ENCODE measurements around the gene SDK2. TPM values are rescaled to one million over a fixed set of nuclear protein-coding genes. Genes with fewer than 3 reads are reported as not detected.

Gene SDK2
- polyA plus RNA-seq, 2 of the 4 experiments (the other 2 are of a cell fraction) = 0.36 to 0.57 TPM

GRCh38 chr17:73379826-73380225 lies 264.4 kb downstream of the SDK2 start:
- TF ChIP-seq POLR2A (IDR thresholded peaks at IDR 0.05; ENCODE audit: low read length) (no peak), BHLHE40 (IDR thresholded peaks at IDR 0.05; ENCODE audit: low read depth, low read length) (no peak), RARB (CRISPR knock-in tag; IDR thresholded peaks at IDR 0.05) (no peak), NR3C1 (IDR thresholded peaks at IDR 0.05) (no peak), MAFK (IDR thresholded peaks at IDR 0.05; ENCODE audit: partially characterized antibody) (no peak), HMGXB4 (CRISPR knock-in tag; IDR thresholded peaks at IDR 0.05; ENCODE audit: borderline replicate concordance) (no peak), MYC (IDR thresholded peaks at IDR 0.05; ENCODE audit: borderline replicate concordance, low read length) (no peak), GATA3 (IDR thresholded peaks at IDR 0.05; ENCODE audit: borderline replicate concordance) (no peak), RCOR1 (IDR thresholded peaks at IDR 0.05; ENCODE audit: low read depth, low read length) (no peak), EP300 (IDR thresholded peaks at IDR 0.05) (no peak)
- no peaks in the 10 kb centered on the region for H3K9me3 ChIP-seq
- POLR2A ChIA-PET = no interaction called here
- ATAC-seq (no peak), DNase-seq (ENCODE audit: low read depth in 1 of 2, low spot score in 1 of 2) (no peak), FAIRE-seq (no peak)
- no peak overlapping the region for H3K4me3 ChIP-seq
- no peak overlapping the region for H3K27ac ChIP-seq
- H3K4me1 ChIP-seq = no peaks in the 10 kb centered on the region
- CTCF ChIA-PET = interaction anchor here (1.3 to 23.7 kb wide), 6 partner anchors 8 to 654 kb away, joined by 3 to 975 read pairs (median 6); partner anchors contain the start of gene CPSF4L
- 68% methylated on average over 8 of the region's 8 CpGs for WGBS (ENCODE audit: missing lambda C conversion rate)
- H3K4me2 ChIP-seq = no peak overlapping the region

- ChIA-PET CTCF (interaction anchor here (1.3 to 23.7 kb wide), 5 partner anchors 9 to 122 kb away, joined by 3 to 975 read pairs (median 5); partner anchors contain the start of gene CPSF4L), POLR2A (no interaction called here)
- WGBS (ENCODE audit: missing lambda C conversion rate) = 83% methylated on average over 17 of the region's 20 CpGs
- TF ChIP-seq NFE2L2 (conservative IDR thresholded peaks at IDR 0.05; ENCODE audit: low read length) (no peak), NR3C1 (IDR thresholded peaks at IDR 0.05) (no peak), POLR2A (IDR thresholded peaks at IDR 0.05; ENCODE audit: low read length) (no peak), HEYL (CRISPR knock-in tag; IDR thresholded peaks at IDR 0.05) (no peak)
- DNase-seq (ENCODE audit: low read depth in 1 of 2, low spot score in 1 of 2) (no peak), FAIRE-seq (no peak), ATAC-seq (no peak)
- H3K27ac ChIP-seq = no peak overlapping the region
- no peaks in the 10 kb centered on the region for H3K4me1 ChIP-seq
- H3K4me3 ChIP-seq = no peak overlapping the region
- H3K4me2 ChIP-seq = no peak overlapping the region
- H3K9me3 ChIP-seq = no peaks in the 10 kb centered on the region
These were observed 265.2 kb downstream of the SDK2 start for GRCh38 chr17:73378974-73379470.

GRCh38 chr17:73376636-73377035 lies 267.6 kb downstream of the SDK2 start:
- Histone ChIP-seq H3K4me2 (no peak overlapping the region), H3K4me1 (no peaks in the 10 kb centered on the region), H3K27ac (no peak overlapping the region), H3K9me3 (no peaks in the 10 kb centered on the region), H3K4me3 (no peak overlapping the region)
- FAIRE-seq (no peak), DNase-seq (ENCODE audit: low read depth in 1 of 2, low spot score in 1 of 2) (no peak), ATAC-seq (no peak)
- POLR2A ChIA-PET = no interaction called here
- WGBS (ENCODE audit: missing lambda C conversion rate) = 82% methylated on average over 3 of the region's 3 CpGs
- CTCF ChIA-PET = interaction anchor here (0.6 to 23.7 kb wide), 6 partner anchors 10 to 649 kb away, joined by 3 to 975 read pairs (median 4); partner anchors contain the start of genes CDC42EP4 and CPSF4L
- no peak for TF ChIP-seq CTCF (IDR thresholded peaks at IDR 0.05)

- Histone ChIP-seq H3K4me2 (no peak overlapping the region), H3K4me3 (no peak overlapping the region), H3K4me1 (0 out of 3 replicates have a peak, but pooled peaks cover 3% of the 10 kb centered on the region), H3K27ac (no peak overlapping the region), H3K9me3 (no peaks in the 10 kb centered on the region)
- DNase-seq (ENCODE audit: low read depth in 1 of 2, low spot score in 1 of 2) = no peak
- ChIA-PET CTCF (interaction anchor here (0.6 to 23.7 kb wide), 5 partner anchors 9 to 649 kb away, joined by 3 to 975 read pairs (median 4); partner anchors contain the start of genes CDC42EP4 and CPSF4L), POLR2A (interaction anchor here (0.7 kb wide), 1 partner anchor 819 kb away, joined by 3 read pairs; no protein-coding TSS in a partner anchor)
- WGBS (ENCODE audit: missing lambda C conversion rate) = 73% methylated on average over 11 of the region's 11 CpGs
- no peak for ATAC-seq
- TF ChIP-seq CTCF (IDR thresholded peaks at IDR 0.05) = no peak
- no peak for TF ChIP-seq RFX5 (IDR thresholded peaks at IDR 0.05)
- no peak for TF ChIP-seq EP300 (IDR thresholded peaks at IDR 0.05)
- TF ChIP-seq HOXB5 (CRISPR knock-in tag; IDR thresholded peaks at IDR 0.05) = no peak
- no peak for TF ChIP-seq PHF8 (IDR thresholded peaks at IDR 0.05; ENCODE audit: borderline replicate concordance, low read depth)
- TF ChIP-seq HOXB13 (CRISPR knock-in tag; IDR thresholded peaks at IDR 0.05; ENCODE audit: low read depth) = no peak
- FAIRE-seq = no peak
These were observed 268.1 kb downstream of the SDK2 start for GRCh38 chr17:73376152-73376551.

All from A549 (cell line).